ENCODE data around the gene CNR2.
A peak's percentile ranks its signal among the peaks of the same experiment; 100 is the strongest.

CNR2 gene

GRCh38 chr1:23879809-23880208, 33.4 kb downstream of the CNR2 start:
- no peak overlapping the region for H3K27ac ChIP-seq (ENCODE audit: low read depth, low read length)
- no peaks in the 10 kb centered on the region for H3K27me3 ChIP-seq (ENCODE audit: control insufficient read depth, insufficient read depth, low read length)
- no peak overlapping the region for H3K9ac ChIP-seq (ENCODE audit: low read depth, low read length)
- no peaks in the 10 kb centered on the region for H3K36me3 ChIP-seq (ENCODE audit: control insufficient read depth, insufficient read depth, low read length)
- H3K4me1 ChIP-seq (ENCODE audit: control insufficient read depth, insufficient read depth, low read length) = no peaks in the 10 kb centered on the region
- H3K4me3 ChIP-seq (ENCODE audit: low read depth, low read length) = no peak overlapping the region
- H3K9me3 ChIP-seq (ENCODE audit: control insufficient read depth, insufficient read depth, low read length) = peaks cover 6% of the 10 kb centered on the region

GRCh38 chr1:23878668-23879067, 34.5 kb downstream of the CNR2 start:
- Histone ChIP-seq H3K27me3 (ENCODE audit: control insufficient read depth, insufficient read depth, low read length) (no peaks in the 10 kb centered on the region), H3K4me3 (ENCODE audit: low read depth, low read length) (no peak overlapping the region), H3K27ac (ENCODE audit: low read depth, low read length) (no peak overlapping the region), H3K36me3 (ENCODE audit: control insufficient read depth, insufficient read depth, low read length) (no peaks in the 10 kb centered on the region), H3K9ac (ENCODE audit: low read depth, low read length) (no peak overlapping the region), H3K4me1 (ENCODE audit: control insufficient read depth, insufficient read depth, low read length) (no peaks in the 10 kb centered on the region), H3K9me3 (ENCODE audit: control insufficient read depth, insufficient read depth, low read length) (peaks cover 6% of the 10 kb centered on the region)

- no peak overlapping the region for H3K27ac ChIP-seq (ENCODE audit: low read depth, low read length)
- H3K27me3 ChIP-seq (ENCODE audit: control insufficient read depth, insufficient read depth, low read length) = no peaks in the 10 kb centered on the region
- no peak overlapping the region for H3K4me3 ChIP-seq (ENCODE audit: low read depth, low read length)
- H3K9me3 ChIP-seq (ENCODE audit: control insufficient read depth, insufficient read depth, low read length) = peaks cover 6% of the 10 kb centered on the region
- no peaks in the 10 kb centered on the region for H3K36me3 ChIP-seq (ENCODE audit: control insufficient read depth, insufficient read depth, low read length)
- no peak overlapping the region for H3K9ac ChIP-seq (ENCODE audit: low read depth, low read length)
- H3K4me1 ChIP-seq (ENCODE audit: control insufficient read depth, insufficient read depth, low read length) = no peaks in the 10 kb centered on the region
These were observed 37.8 kb downstream of the CNR2 start for GRCh38 chr1:23875382-23875781.

GRCh38 chr1:23872421-23872820, 40.7 kb downstream of the CNR2 start:
- no peak overlapping the region for H3K4me3 ChIP-seq (ENCODE audit: low read depth, low read length)
- 0 out of 2 replicates have a peak, but pooled peaks cover 5% of the 10 kb centered on the region for H3K4me1 ChIP-seq (ENCODE audit: control insufficient read depth, insufficient read depth, low read length)
- no peaks in the 10 kb centered on the region for H3K9me3 ChIP-seq (ENCODE audit: control insufficient read depth, insufficient read depth, low read length)
- peaks cover 12% of the 10 kb centered on the region for H3K27me3 ChIP-seq (ENCODE audit: control insufficient read depth, insufficient read depth, low read length)
- H3K36me3 ChIP-seq (ENCODE audit: control insufficient read depth, insufficient read depth, low read length) = no peaks in the 10 kb centered on the region
- no peak overlapping the region for H3K9ac ChIP-seq (ENCODE audit: low read depth, low read length)
- H3K27ac ChIP-seq (ENCODE audit: low read depth, low read length) = no peak overlapping the region

GRCh38 chr1:23869051-23869450, 44.1 kb downstream of the CNR2 start:
- Histone ChIP-seq H3K36me3 (ENCODE audit: control insufficient read depth, insufficient read depth, low read length) (no peaks in the 10 kb centered on the region), H3K4me3 (ENCODE audit: low read depth, low read length) (no peak overlapping the region), H3K4me1 (ENCODE audit: control insufficient read depth, insufficient read depth, low read length) (0 out of 2 replicates have a peak, but pooled peaks cover 5% of the 10 kb centered on the region), H3K27ac (ENCODE audit: low read depth, low read length) (no peak overlapping the region), H3K27me3 (ENCODE audit: control insufficient read depth, insufficient read depth, low read length) (peaks cover 22% of the 10 kb centered on the region), H3K9ac (ENCODE audit: low read depth, low read length) (no peak overlapping the region), H3K9me3 (ENCODE audit: control insufficient read depth, insufficient read depth, low read length) (no peaks in the 10 kb centered on the region)

GRCh38 chr1:23868557-23869016, 44.6 kb downstream of the CNR2 start:
- H3K9ac ChIP-seq (ENCODE audit: low read depth, low read length) = no peak overlapping the region
- no peak overlapping the region for H3K27ac ChIP-seq (ENCODE audit: low read depth, low read length)

GRCh38 chr1:23867895-23868556, 45.1 kb downstream of the CNR2 start, which contains the start of gene FUCA1:
FUCA1 (minus strand) TSS chr1:23868290; CDS start chr1:23868286, 4 bp downstream.
- no peak within 1 kb of the TSS for H3K27ac ChIP-seq (ENCODE audit: low read depth, low read length)
- H3K27me3 ChIP-seq (ENCODE audit: control insufficient read depth, insufficient read depth, low read length) = peaks cover 22% of the 10 kb centered on the region
- peak within 1 kb of the TSS; percentile 74 for H3K4me3 ChIP-seq (ENCODE audit: low read depth, low read length)
- H3K36me3 ChIP-seq (ENCODE audit: control insufficient read depth, insufficient read depth, low read length) = no peaks in the 10 kb centered on the region
- 0 out of 2 replicates have a peak, but pooled peaks cover 5% of the 10 kb centered on the region for H3K4me1 ChIP-seq (ENCODE audit: control insufficient read depth, insufficient read depth, low read length)
- no peak within 1 kb of the TSS for H3K9ac ChIP-seq (ENCODE audit: low read depth, low read length)
- no peaks in the 10 kb centered on the region for H3K9me3 ChIP-seq (ENCODE audit: control insufficient read depth, insufficient read depth, low read length)

More at GRCh38 chr1:23868557-23869016, 44.6 kb downstream of the CNR2 start:
- Histone ChIP-seq H3K4me3 (ENCODE audit: low read depth, low read length) (peak overlapping the region; percentile 28), H3K36me3 (ENCODE audit: control insufficient read depth, insufficient read depth, low read length) (no peaks in the 10 kb centered on the region), H3K27me3 (ENCODE audit: control insufficient read depth, insufficient read depth, low read length) (peaks cover 22% of the 10 kb centered on the region), H3K9me3 (ENCODE audit: control insufficient read depth, insufficient read depth, low read length) (no peaks in the 10 kb centered on the region), H3K4me1 (ENCODE audit: control insufficient read depth, insufficient read depth, low read length) (0 out of 2 replicates have a peak, but pooled peaks cover 5% of the 10 kb centered on the region)

- Histone ChIP-seq H3K27ac (ENCODE audit: low read depth, low read length) (no peak overlapping the region), H3K36me3 (ENCODE audit: control insufficient read depth, insufficient read depth, low read length) (no peaks in the 10 kb centered on the region), H3K4me3 (ENCODE audit: low read depth, low read length) (peak overlapping the region; percentile 74), H3K9ac (ENCODE audit: low read depth, low read length) (no peak overlapping the region), H3K4me1 (ENCODE audit: control insufficient read depth, insufficient read depth, low read length) (0 out of 2 replicates have a peak, but pooled peaks cover 5% of the 10 kb centered on the region), H3K27me3 (ENCODE audit: control insufficient read depth, insufficient read depth, low read length) (peaks cover 22% of the 10 kb centered on the region), H3K9me3 (ENCODE audit: control insufficient read depth, insufficient read depth, low read length) (no peaks in the 10 kb centered on the region)
These were observed 45.6 kb downstream of the CNR2 start for GRCh38 chr1:23867542-23867894.

- Histone ChIP-seq H3K36me3 (ENCODE audit: control insufficient read depth, insufficient read depth, low read length) (no peaks in the 10 kb centered on the region), H3K27ac (ENCODE audit: low read depth, low read length) (no peak overlapping the region), H3K4me3 (ENCODE audit: low read depth, low read length) (no peak overlapping the region), H3K4me1 (ENCODE audit: control insufficient read depth, insufficient read depth, low read length) (0 out of 2 replicates have a peak, but pooled peaks cover 5% of the 10 kb centered on the region), H3K9me3 (ENCODE audit: control insufficient read depth, insufficient read depth, low read length) (no peaks in the 10 kb centered on the region), H3K27me3 (ENCODE audit: control insufficient read depth, insufficient read depth, low read length) (peaks cover 22% of the 10 kb centered on the region), H3K9ac (ENCODE audit: low read depth, low read length) (no peak overlapping the region)
These were observed 47.6 kb downstream of the CNR2 start for GRCh38 chr1:23865543-23865930.

GRCh38 chr1:23864801-23865542, 48.2 kb downstream of the CNR2 start:
- Histone ChIP-seq H3K9ac (ENCODE audit: low read depth, low read length) (no peak overlapping the region), H3K36me3 (ENCODE audit: control insufficient read depth, insufficient read depth, low read length) (no peaks in the 10 kb centered on the region), H3K4me1 (ENCODE audit: control insufficient read depth, insufficient read depth, low read length) (0 out of 2 replicates have a peak, but pooled peaks cover 5% of the 10 kb centered on the region), H3K9me3 (ENCODE audit: control insufficient read depth, insufficient read depth, low read length) (no peaks in the 10 kb centered on the region), H3K4me3 (ENCODE audit: low read depth, low read length) (no peak overlapping the region), H3K27ac (ENCODE audit: low read depth, low read length) (no peak overlapping the region), H3K27me3 (ENCODE audit: control insufficient read depth, insufficient read depth, low read length) (peaks cover 22% of the 10 kb centered on the region)

GRCh38 chr1:23862640-23863039, 50.5 kb downstream of the CNR2 start:
- Histone ChIP-seq H3K4me3 (ENCODE audit: low read depth, low read length) (no peak overlapping the region), H3K36me3 (ENCODE audit: control insufficient read depth, insufficient read depth, low read length) (no peaks in the 10 kb centered on the region), H3K27ac (ENCODE audit: low read depth, low read length) (no peak overlapping the region), H3K9ac (ENCODE audit: low read depth, low read length) (no peak overlapping the region), H3K9me3 (ENCODE audit: control insufficient read depth, insufficient read depth, low read length) (no peaks in the 10 kb centered on the region), H3K4me1 (ENCODE audit: control insufficient read depth, insufficient read depth, low read length) (no peaks in the 10 kb centered on the region), H3K27me3 (ENCODE audit: control insufficient read depth, insufficient read depth, low read length) (peaks cover 13% of the 10 kb centered on the region)

Data from HUES48 (cell line).